Stimulated activated CD8-positive, alpha-beta memory T cell treated with anti-CD3 and anti-CD28 coated beads, Interleukin-2, amount 100 ng/mL, for 1 hour (primary cell): ENCODE measurements around the gene EFNA5.

Experiments used
- DNase-seq, 2 donors: peaks; one replicate each; pipeline ENCODE4 v3.0.0-alpha.2; 2020; ENCODE audit warnings: low read depth in 2 of 2

EFNA5 gene

DNA sequence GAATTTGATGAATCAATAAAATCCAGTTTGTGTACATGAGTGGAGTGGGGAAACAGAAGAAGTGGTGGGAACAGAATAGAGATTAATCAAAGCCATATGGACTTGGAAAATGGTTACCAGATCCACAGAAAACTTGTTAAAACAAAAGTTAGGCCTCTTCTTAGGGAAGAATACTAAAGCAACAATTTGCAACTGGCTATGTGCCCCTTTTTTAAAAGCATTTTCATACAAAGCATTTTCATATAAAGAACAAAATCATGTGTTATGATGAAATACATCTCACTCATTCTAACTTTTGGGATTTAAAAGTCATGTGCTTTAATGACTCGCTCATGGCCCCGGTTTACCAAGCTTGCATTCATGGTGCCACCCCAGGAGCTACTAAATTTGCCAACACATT lies 276.9 kb downstream of the EFNA5 start:
- DNase-seq: no peak

DNA sequence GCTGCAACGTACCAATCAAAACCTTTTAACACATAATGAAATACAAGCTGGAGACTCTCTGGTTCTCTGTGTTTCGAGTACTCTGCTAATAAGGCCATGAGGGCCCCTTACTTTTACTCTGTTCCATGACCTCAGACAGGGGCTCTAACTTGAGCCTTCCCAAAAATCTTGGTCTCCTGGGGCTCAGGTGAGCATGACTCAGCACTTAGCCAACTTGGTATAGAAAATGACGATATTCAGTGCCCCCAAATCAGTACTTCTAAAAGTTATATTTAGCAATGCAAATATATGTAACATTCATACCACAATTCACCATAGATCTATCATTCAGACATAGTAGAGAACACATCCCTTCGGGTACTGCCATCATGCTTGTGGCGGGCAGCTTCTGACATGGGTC lies 278.9 kb downstream of the EFNA5 start:
- no peak for DNase-seq

DNA sequence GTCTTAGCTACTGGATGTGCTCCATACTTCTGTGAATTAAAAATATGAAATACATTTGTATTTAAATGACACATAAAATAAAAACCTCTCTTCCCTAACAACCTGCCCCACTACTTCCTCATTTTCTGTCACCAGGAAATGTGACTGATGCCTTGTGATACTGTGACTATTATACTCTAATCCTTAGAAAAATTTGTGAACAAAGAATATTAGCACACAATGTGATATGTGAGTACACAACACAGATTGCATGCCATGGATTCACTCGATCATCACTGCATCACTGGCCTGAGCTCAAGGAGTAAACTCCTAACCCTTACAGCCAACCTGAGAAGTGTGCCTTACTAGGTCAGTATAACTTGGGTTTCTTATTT lies 281.0 kb downstream of the EFNA5 start:
- DNase-seq: no peak

DNA sequence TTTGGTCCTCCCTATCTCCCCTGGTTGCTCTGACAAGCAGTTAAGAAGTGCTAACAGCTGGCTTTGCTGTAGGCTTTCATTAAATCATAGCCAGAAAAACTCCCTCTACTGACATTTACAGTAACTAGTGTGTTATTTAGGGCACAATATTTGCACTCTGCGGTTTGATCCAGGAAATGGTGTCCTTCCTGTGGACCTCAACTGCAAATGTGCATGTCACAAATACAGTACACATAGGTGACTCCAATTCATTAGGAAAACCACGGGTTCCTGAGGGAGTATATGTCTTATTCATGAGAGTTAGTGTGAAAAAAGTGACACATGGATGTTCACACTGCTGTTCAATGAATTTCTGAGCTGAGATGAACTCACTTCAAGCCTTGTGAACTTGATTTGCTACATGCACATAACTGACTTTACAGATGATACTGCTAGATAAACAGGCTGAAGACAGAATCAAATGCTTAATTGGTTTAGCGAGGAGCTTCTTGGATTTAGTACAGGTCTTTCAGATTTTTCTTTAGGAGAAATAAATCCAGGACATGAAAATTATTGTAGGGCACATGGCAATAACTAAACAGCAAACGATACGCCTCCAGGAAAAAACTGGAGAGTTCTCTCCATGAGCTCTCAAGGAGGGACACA lies 281.5 kb downstream of the EFNA5 start:
- DNase-seq: no peak

DNA sequence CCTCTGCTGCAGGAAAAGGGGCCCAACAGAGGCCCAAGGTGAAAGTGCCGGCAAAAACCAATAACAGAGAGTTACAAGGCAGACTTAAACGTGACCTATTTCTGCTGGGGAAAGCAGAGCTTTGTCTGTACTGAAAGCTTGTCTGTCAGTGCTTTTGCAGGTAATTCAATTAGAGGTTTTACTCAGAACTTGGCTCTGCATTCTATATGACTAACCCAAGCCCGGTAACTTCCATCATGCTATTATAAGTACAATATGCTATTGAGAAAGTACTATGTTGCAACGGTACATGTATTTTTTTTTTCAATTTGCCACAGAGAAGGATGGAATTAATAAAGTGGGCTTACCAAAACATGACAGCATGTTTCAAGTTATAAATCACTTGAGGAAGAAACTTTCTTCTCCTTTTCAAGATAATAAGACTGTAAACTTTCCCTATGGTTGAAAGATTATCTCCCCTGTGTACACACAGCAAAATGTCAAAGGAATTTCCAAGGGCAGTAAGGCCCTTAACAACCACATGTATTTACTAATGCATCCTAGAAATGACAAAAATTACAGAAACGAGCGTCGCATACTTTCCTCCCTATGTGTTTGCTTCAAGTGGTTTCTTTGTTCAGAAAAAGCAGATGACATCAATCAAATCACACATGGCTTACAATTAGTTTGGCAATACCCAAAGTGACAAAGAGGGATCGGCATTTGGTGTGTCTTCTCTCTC lies 282.4 kb downstream of the EFNA5 start:
- DNase-seq: no peak

- no peak for DNase-seq
Observed at GRCh38 chr5:107387526-107388140, 283.1 kb downstream of the EFNA5 start.

- DNase-seq: no peak
Observed at GRCh38 chr5:107385708-107386107, 285.0 kb downstream of the EFNA5 start.

- DNase-seq: no peak
Observed at GRCh38 chr5:107384256-107384655, 286.5 kb downstream of the EFNA5 start.

GRCh38 chr5:107383414-107383813 lies 287.3 kb downstream of the EFNA5 start:
- no peak for DNase-seq

DNA sequence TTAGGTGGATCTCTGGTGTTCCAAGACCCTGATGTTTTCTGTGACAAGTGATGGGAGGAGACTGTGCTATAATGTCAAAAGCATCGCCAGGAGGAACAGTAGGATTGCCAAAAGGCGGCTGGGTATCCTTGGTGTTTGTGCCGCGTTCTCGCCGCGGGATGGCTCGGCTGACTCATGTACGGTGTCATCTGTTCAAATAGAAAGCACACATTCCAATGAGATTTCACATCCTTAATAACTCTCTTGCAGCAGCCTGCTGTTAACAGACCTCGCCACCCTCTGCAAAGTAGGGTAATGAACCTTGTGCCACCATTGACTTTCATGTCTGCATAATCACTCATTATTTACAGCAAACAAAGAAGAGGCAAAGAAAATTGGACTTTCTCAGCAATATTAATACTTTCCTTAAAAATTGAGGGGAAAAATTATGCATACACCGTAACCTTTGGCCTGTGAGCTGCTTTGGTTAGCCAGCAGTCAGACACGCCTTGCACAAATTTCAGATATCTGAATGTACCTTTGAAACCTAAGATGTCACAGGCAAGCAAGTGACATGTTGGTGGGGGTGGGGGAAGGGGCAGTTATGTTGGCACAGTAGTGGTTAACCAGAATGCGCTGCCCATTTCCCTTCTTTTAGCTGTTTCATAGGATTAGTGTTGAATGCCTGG lies 289.4 kb downstream of the EFNA5 start:
- DNase-seq: no peak

DNA sequence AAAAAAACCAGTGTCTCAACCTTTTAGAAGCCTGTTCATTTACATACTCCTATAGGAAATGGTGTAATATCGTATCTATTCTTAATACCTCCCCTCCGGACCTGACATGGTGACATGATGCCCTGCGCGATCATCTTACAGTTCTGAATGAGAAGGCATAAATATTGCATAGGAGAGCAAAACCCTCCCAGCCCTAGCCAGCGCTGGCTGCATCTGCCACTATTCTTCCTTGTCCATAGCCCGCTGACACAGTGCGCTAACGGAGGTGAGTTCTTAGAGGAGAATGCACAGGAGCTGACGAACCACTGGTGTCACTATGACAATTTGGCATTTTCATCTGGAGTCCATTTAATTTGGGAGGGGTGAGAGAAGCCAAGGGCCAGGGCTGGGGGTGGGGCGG lies 290.1 kb downstream of the EFNA5 start:
- DNase-seq: no peak

DNA sequence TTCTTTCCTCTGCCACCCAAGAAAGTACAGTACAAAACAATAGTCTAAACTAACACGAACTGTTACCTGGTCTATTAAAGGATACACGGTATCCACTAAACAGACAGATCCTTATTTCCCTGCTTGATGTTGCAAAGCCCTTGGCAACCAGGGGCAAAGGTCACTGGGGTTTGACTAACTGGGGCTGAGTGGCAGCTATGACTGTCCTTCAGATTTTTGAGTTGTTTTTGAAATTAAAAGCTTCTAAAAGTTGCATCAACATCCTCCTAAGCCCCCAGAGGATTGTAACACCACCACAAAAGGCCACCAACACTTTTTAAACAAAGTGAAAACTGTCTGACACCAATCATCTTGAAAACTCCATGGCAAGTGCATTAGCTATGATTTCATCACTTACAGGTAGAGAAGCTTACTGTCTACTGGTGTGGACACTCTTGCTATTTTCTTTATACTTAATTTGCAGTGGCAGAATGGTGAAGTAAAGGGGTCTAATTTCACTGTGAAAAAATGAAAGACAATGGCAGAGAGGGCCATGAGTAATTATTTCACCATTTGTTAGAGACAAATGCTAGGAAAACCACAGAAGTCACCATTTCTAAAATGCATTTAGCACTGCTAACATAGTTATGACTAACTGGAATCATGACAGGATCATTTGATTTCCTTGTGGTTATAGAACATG lies 292.4 kb downstream of the EFNA5 start:
- DNase-seq: no peak

DNA sequence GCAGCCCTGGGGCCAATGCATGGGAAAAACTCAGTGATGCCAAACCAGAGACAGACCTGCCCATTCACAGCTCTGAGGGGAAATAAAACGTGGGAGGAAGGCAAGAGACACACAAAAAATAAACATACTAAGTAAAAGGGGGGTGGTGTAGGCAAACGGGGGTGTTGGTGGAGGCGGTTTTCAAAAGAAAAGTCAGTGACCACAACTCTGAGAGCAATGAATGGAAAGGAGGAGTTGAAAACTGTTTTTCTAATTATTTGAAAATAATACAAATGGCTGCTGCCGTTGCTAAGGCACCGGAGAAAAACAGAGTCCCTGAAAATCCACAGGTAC lies 293.5 kb downstream of the EFNA5 start:
- no peak for DNase-seq

DNA sequence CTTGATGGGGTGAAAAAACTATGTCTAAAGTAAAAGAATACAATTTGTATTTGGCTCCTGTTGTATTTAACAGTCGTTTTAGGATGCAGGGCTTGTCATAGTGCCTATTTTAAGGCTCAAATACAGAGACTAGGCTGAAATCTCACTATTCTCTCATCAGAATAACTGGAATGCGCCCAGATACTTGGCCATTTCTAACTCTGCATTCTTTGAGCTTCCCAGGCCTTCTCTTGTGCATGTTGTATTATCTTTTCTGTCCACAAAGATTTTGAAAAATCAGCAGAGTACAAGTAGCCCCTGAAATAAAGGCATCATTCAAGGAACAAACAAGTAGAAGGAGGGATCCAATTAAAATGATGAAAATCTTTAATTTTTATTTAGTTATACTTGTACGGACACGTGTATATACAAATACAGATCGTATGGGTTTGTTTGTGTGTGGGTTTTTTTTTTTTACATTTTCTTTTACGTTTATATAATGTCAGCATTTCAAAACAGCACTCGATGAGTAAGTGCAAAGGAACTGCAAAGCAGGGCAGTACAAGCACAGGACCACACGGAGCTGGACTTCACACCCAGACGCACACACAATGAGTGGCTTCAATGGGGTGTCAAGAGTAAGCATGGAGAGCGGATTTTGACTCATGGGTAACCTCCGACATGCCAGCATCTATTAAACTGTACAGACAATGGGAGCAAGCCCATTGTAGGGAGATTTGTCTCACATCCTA lies 294.0 kb downstream of the EFNA5 start:
- no peak for DNase-seq

- no peak for DNase-seq
Observed at GRCh38 chr5:107373549-107374263, 297.0 kb downstream of the EFNA5 start.

GRCh38 chr5:107372723-107373450 lies 297.9 kb downstream of the EFNA5 start:
- no peak for DNase-seq

- DNase-seq: no peak
Observed at GRCh38 chr5:107370396-107370968, 300.3 kb downstream of the EFNA5 start.

GRCh38 chr5:107369622-107370021 lies 301.1 kb downstream of the EFNA5 start:
- DNase-seq: no peak

- no peak for DNase-seq
Observed at GRCh38 chr5:107368615-107369014, 302.1 kb downstream of the EFNA5 start.

GRCh38 chr5:107367939-107368338 lies 302.8 kb downstream of the EFNA5 start:
- DNase-seq: no peak
